GM19099 (cell line): ENCODE measurements around the gene CYSTM1.

Experiments
- POLR2A ChIP-seq: IDR thresholded peaks from 3 replicates; pipeline ENCODE4 v1.6.1; 2011; ENCODE audit warnings: low read depth; ENCODE audit not compliant: insufficient read length; ENCODE audit errors: extremely low read depth

The CYSTM1 gene

DNA sequence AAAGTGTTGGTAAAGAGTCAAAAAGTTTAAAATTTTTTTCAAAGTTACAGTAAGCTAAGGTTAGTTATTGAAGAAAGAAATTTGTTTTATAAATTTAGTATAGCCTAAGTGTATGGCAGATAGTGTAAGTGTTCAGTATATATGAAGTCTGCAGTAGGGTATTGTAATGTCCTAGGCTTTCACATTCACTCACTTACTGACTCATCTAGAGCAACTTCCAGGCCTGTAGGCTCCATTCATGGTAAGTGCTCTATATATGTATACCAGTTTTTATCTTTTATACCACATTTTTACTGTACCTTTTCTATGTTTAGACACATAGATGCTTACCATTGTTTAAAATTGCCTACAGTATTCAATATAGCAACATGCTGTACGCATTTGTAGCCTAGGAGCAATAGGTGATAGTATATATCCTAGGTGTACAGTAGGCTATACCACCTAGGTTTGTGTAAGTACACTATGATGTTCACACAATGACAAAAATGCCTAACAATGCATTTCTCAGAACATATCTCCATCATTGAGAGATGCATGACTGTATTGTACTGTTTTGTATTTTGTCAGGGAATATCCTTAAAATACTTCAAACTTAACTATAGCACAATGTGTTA is 38.5 kb downstream of the CYSTM1 start:
- no peak for TF ChIP-seq POLR2A

DNA sequence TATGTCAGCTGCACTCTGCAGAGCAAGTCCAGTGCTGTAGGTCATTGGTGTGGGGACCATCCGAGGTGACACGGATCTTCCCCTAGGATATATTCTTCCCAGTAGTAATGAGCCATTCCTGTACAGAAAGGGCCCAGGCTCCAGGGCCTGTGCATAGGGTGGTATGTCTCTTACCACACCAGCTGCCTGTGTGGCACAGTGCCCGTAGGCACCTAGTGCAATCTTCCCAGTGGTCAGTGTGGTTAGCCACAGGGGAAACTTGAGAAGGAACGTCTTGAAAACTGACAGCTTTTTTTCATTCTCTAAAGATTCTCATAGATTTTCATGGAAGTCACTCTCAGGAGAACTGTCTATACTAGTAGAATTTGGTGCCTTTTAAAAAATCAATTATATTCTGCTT is 39.8 kb downstream of the CYSTM1 start:
- TF ChIP-seq POLR2A, result no peak

DNA sequence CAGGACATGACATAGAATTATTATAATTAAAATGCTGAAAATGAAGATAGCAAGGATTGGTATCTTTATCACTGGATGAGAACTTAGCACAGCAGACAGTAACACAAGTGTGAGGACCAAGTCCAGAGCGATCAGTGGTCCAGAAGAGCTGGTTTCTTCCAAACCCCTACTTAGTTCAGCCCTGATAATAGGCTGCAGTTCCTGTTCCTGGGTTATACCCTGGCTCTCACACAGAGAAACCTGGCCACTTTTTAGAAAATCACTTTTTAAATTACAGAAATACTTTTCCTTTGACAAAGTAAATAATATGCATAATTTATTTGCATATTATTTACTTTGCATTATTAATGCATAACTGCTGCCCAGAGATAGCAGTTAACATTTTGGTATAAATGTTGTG is 40.3 kb downstream of the CYSTM1 start:
- no peak for TF ChIP-seq POLR2A

DNA sequence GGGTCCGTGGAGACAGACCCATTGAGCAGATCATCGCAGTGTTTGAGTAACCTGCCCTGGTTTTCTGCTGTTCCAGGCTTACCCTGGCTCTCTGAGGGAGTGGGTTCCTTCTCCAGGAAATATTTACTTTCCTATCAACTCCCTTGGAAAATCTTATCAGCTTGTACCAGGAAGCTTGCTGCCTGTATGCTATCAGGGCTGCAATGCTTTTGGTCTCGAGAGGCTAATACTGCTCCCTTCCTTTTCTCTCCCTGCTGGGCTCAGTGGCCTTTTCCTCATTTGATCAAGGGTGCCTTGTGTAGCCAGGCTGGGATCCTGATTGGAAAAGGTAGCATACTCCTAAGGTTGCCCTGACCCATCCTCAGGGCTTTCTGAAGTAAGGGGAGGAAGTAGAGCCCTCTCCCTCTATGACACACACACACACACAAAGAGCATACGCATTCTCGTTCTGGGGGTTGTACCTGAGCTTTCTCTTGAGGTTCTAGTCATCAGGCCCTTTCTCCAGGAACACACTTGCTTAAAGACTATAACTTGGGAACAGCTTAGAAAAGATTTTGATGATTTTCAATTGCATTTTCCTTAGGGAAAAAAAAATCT is 41.6 kb downstream of the CYSTM1 start:
- TF ChIP-seq POLR2A, result no peak

- no peak for TF ChIP-seq POLR2A
These were observed 42.5 kb downstream of the CYSTM1 start for GRCh38 chr5:140217299-140218026.

- no peak for TF ChIP-seq POLR2A
These were observed 44.3 kb downstream of the CYSTM1 start for GRCh38 chr5:140219068-140219991.

- no peak for TF ChIP-seq POLR2A
These were observed 45.2 kb downstream of the CYSTM1 start for GRCh38 chr5:140220032-140220697.

- no peak for TF ChIP-seq POLR2A
These were observed 45.7 kb downstream of the CYSTM1 start for GRCh38 chr5:140220698-140221064.

- no peak for TF ChIP-seq POLR2A
These were observed 46.8 kb downstream of the CYSTM1 start for GRCh38 chr5:140221697-140222223.

DNA sequence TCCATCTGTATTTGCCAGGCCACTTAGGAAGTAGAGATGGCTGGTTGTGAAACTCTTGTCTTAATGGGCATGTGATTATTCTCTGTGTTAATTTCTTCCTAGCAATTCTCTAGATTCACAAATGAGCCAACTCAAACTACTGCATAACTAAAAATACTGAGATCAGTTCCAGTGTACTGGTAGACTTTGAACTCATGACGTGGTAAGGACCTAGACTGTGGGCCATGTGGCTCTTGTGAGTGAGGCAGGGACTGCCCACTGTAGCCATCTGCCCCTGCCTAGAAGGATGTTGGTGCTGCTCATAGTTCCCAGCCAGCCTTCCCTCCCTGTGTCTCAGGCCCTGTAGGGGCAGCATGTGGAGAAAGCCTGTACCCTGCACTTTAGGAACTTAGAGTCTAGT is 47.4 kb downstream of the CYSTM1 start:
- no peak for TF ChIP-seq POLR2A

- no peak for TF ChIP-seq POLR2A
These were observed 48.6 kb downstream of the CYSTM1 start for GRCh38 chr5:140223567-140223966.

DNA sequence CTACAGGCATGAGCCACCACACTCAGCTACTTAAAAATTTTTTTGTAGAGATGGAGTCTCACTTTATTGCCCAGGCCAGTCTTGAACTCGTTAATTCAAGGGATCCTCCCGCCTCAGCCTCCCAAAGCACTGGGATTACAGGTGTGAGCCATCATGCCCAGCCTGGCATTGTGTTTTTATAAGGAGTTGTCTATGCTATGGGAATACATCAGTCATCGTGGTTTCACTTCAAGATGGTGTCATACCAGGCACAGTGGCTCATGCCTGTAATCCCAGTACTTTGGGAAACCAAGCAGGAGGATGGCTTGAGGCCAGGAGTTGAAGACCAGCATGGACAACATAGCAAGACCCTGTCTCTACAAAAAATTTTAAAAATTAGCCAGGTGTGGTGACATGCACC is 49.7 kb downstream of the CYSTM1 start:
- TF ChIP-seq POLR2A, result no peak

- TF ChIP-seq POLR2A, result no peak
These were observed 50.4 kb downstream of the CYSTM1 start for GRCh38 chr5:140225396-140225795.

DNA sequence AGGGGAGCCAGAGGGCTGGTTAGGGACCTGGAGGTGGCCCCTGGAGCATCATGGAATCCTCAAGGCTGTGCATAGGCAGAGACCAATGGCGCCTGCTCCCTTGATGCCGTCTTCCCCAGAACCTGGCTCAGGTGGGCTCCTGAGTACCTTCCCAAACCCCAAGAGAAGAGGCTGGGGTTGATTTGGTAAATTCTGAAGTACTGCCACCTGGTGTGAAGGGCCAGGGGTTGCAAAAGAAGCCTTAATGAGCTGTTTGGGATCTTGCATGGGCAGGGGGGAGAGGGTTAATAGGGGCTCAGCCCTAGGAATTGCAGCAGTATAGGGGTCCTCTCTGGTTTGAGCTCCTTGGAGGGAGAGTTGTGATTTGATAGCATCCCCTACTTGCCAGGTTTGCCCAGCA is 52.1 kb downstream of the CYSTM1 start:
- TF ChIP-seq POLR2A, result no peak

GRCh38 chr5:140228364-140228837 is 53.4 kb downstream of the CYSTM1 start:
- no peak for TF ChIP-seq POLR2A

DNA sequence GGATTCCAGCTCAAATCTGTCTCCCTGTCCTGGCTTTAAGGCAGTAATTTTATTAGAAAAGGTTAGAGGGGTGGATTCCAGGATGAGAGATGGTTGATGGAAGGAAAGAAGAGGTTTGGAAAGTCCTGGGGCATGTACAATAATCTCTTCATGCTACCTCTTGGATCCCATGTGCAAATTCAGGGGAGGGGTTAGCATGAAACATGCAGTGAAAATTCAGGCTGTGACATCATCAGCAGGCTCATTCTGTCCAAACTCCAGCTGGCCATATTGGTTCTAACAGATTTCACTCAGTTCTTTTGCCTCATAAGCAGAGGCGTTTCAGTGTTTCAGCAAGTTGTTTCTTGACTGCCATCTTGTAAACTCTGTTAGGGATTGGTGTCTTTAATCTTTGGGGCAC is 55.4 kb downstream of the CYSTM1 start:
- no peak for TF ChIP-seq POLR2A
